ENCODE measurements around the gene CTU2. TPM values are rescaled to one million over a fixed set of nuclear protein-coding genes. Genes with fewer than 3 reads are reported as not detected.

CTU2 gene
- total and polyA plus RNA-seq, 9 of the 15 experiments (the other 6 are each of a cell fraction or from before 2014, with no cell fraction given), result 1.3 to 105 (median 23.2) TPM

DNA sequence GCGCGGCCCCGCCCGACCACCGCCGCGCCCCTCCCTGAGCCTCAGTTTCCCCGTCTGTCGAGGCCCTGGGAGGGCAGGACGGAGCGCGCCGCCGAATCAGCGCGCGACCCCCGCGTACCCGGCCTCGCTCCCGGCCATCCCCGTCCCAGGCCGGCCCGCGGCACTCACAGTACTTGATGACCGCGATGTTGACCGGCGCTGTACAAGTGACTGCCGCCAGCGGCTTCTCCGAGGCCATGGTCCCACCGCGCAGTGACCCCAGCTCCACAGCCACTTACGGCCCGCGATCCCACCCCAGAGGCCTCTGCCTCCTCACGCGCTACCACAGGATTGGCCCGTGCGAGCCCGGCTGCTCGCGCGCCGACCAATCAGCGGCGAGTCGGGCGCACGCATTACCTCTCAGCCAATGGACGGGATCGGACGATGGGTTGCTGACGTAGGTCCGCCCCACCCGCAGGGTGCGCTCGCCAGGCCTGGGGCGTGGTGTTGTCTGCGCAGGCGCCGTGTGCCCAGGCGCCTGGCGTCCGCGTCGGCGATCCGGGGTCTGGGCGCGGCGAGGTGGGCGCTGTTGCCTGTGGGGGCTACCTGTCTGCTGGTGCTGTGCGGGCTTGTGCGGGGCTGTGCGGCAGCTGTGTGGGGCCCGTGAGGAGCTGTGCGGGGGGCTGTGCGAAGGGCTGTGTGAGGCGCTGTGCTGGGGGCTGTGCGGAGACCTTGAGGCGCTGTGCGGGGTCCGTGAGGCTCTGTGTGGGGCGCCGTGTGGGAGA lies 43.3 kb upstream of the CTU2 start, which contains the start of gene MVD (continued):
- TF ChIP-seq, protein P1, sequence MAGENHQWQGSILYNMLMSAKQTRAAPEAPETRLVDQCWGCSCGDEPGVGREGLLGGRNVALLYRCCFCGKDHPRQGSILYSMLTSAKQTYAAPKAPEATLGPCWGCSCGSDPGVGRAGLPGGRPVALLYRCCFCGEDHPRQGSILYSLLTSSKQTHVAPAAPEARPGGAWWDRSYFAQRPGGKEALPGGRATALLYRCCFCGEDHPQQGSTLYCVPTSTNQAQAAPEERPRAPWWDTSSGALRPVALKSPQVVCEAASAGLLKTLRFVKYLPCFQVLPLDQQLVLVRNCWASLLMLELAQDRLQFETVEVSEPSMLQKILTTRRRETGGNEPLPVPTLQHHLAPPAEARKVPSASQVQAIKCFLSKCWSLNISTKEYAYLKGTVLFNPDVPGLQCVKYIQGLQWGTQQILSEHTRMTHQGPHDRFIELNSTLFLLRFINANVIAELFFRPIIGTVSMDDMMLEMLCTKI (IDR thresholded peaks at IDR 0.05; ENCODE audit: partially characterized antibody), result no peak
- TF ChIP-seq, protein P2, sequence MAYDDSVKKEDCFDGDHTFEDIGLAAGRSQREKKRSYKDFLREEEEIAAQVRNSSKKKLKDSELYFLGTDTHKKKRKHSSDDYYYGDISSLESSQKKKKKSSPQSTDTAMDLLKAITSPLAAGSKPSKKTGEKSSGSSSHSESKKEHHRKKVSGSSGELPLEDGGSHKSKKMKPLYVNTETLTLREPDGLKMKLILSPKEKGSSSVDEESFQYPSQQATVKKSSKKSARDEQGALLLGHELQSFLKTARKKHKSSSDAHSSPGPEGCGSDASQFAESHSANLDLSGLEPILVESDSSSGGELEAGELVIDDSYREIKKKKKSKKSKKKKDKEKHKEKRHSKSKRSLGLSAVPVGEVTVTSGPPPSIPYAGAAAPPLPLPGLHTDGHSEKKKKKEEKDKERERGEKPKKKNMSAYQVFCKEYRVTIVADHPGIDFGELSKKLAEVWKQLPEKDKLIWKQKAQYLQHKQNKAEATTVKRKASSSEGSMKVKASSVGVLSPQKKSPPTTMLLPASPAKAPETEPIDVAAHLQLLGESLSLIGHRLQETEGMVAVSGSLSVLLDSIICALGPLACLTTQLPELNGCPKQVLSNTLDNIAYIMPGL (CRISPR knock-in tag; IDR thresholded peaks at IDR 0.05), result 0 out of 2 replicates have a peak, but pooled peaks have one; percentile 46
- TF ChIP-seq TRIM28 (IDR thresholded peaks at IDR 0.05) (no peak), ZKSCAN8 (CRISPR knock-in tag; IDR thresholded peaks at IDR 0.05) (no peak), GTF2A2 (tag; IDR thresholded peaks at IDR 0.05) (no peak), EP400 (IDR thresholded peaks at IDR 0.05) (peak; percentile 82; the same call in 1 of the 2 replicates), NR2C1 (IDR thresholded peaks at IDR 0.05) (peak; percentile 96), NR2C1 (tag; IDR thresholded peaks at IDR 0.05) (peak; percentile 93), ZNF41 (CRISPR knock-in tag; conservative IDR thresholded peaks at IDR 0.05) (no peak), TAF9B (IDR thresholded peaks at IDR 0.05; ENCODE audit: partially characterized antibody) (no peak), ZNF165 (CRISPR knock-in tag; IDR thresholded peaks at IDR 0.05; ENCODE audit: borderline replicate concordance) (no peak), CHD4 (IDR thresholded peaks at IDR 0.05; ENCODE audit: insufficient read depth, insufficient replicate concordance, low read depth, low read length, poor library complexity, severe bottlenecking) (no peak), SIN3A (IDR thresholded peaks at IDR 0.05; ENCODE audit: borderline replicate concordance in 2 of 2, control insufficient read depth in 1 of 2, low read depth in 2 of 2, low read length in 2 of 2) (peak in 1 of 2 experiments; percentile 71; a peak in 1 of 4 replicates)
- TF ChIP-seq, protein P3, sequence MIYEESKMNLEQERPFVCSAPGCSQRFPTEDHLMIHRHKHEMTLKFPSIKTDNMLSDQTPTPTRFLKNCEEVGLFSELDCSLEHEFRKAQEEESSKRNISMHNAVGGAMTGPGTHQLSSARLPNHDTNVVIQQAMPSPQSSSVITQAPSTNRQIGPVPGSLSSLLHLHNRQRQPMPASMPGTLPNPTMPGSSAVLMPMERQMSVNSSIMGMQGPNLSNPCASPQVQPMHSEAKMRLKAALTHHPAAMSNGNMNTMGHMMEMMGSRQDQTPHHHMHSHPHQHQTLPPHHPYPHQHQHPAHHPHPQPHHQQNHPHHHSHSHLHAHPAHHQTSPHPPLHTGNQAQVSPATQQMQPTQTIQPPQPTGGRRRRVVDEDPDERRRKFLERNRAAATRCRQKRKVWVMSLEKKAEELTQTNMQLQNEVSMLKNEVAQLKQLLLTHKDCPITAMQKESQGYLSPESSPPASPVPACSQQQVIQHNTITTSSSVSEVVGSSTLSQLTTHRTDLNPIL (CRISPR knock-in tag; IDR thresholded peaks at IDR 0.05), result no peak
- TF ChIP-seq, protein P4, sequence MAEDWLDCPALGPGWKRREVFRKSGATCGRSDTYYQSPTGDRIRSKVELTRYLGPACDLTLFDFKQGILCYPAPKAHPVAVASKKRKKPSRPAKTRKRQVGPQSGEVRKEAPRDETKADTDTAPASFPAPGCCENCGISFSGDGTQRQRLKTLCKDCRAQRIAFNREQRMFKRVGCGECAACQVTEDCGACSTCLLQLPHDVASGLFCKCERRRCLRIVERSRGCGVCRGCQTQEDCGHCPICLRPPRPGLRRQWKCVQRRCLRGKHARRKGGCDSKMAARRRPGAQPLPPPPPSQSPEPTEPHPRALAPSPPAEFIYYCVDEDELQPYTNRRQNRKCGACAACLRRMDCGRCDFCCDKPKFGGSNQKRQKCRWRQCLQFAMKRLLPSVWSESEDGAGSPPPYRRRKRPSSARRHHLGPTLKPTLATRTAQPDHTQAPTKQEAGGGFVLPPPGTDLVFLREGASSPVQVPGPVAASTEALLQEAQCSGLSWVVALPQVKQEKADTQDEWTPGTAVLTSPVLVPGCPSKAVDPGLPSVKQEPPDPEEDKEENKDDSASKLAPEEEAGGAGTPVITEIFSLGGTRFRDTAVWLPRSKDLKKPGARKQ (CRISPR knock-in tag; IDR thresholded peaks at IDR 0.05), result no peak
- TF ChIP-seq, protein P5, sequence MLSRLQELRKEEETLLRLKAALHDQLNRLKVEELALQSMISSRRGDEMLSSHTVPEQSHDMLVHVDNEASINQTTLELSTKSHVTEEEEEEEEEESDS (CRISPR knock-in tag; IDR thresholded peaks at IDR 0.05), result no peak
- TF ChIP-seq, protein P6, sequence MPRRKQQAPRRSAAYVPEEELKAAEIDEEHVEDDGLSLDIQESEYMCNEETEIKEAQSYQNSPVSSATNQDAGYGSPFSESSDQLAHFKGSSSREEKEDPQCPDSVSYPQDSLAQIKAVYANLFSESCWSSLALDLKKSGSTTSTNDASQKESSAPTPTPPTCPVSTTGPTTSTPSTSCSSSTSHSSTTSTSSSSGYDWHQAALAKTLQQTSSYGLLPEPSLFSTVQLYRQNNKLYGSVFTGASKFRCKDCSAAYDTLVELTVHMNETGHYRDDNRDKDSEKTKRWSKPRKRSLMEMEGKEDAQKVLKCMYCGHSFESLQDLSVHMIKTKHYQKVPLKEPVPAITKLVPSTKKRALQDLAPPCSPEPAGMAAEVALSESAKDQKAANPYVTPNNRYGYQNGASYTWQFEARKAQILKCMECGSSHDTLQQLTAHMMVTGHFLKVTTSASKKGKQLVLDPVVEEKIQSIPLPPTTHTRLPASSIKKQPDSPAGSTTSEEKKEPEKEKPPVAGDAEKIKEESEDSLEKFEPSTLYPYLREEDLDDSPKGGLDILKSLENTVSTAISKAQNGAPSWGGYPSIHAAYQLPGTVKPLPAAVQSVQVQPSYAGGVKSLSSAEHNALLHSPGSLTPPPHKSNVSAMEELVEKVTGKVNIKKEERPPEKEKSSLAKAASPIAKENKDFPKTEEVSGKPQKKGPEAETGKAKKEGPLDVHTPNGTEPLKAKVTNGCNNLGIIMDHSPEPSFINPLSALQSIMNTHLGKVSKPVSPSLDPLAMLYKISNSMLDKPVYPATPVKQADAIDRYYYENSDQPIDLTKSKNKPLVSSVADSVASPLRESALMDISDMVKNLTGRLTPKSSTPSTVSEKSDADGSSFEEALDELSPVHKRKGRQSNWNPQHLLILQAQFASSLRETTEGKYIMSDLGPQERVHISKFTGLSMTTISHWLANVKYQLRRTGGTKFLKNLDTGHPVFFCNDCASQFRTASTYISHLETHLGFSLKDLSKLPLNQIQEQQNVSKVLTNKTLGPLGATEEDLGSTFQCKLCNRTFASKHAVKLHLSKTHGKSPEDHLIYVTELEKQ (CRISPR knock-in tag; IDR thresholded peaks at IDR 0.05), result no peak
